Stimulated activated CD4-positive, alpha-beta T cell treated with anti-CD3 and anti-CD28 coated beads, Interleukin-2, amount 100 ng/mL, for 4 hours (primary cell): ENCODE data around the gene KCTD15.

Experiments used
- DNase-seq: peaks from one replicate; pipeline ENCODE4 v3.0.0-alpha.2; 2020; ENCODE audit warnings: low read depth

Gene KCTD15, protein sequence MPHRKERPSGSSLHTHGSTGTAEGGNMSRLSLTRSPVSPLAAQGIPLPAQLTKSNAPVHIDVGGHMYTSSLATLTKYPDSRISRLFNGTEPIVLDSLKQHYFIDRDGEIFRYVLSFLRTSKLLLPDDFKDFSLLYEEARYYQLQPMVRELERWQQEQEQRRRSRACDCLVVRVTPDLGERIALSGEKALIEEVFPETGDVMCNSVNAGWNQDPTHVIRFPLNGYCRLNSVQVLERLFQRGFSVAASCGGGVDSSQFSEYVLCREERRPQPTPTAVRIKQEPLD

DNA sequence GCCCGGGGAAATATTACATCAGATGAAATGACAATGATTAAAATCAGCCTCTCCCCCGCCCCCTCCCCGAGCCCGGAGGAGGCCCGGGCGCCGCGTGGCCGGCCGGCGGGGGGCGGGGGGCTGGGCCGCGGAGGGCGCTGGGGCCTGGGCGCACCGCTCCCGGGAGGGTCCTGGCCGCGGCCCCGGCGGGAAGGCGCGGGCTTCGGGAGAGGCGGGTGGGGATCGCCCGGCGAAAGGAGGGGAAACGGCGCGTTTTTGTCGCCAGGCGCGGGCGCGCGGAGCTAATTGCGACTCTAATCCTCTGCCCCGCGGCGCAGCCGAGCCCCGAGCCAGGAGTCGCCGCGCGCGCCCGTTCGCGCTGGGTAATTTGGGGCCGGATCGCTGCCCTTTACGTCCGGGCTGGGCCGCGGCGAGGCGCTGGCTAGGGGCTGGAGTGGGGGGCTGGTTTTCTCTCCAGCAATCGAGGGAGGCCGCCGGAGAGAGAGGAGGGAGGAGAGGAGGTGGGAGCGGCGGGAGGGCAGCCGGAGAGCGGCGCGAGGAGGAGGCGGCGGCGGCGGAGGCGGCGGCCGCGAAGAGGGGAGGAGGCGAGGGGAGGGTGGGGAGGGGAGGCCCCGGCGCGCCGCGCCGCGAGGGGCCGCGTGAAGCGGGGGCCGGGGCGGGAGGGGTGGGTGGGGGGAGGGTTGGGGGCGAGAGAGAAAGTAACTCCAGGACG is at the start of gene KCTD15:
Gene KCTD15 (plus strand): TSS at position 707 of the 712 bp plus-strand sequence. CDS start 3,585 bp downstream, outside the sequence.
- no peak for DNase-seq

DNA sequence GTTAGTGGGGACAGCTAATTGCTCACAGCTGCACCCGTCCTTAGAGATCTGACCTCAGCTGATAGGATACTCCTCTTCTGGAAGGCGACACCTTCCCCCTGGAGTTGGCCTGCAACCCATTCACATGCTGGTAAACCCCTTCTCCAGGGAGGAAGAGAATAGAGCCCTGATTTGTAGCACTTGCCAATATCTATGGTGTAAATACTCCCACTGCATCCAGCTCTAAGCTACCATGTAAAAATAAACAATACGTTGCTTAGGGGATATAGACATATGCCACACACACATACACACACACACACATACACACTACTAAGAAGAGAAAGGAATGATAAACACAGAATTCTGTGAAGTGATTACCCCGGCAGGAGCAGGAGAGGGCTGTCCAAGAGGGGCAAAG is 49.4 kb upstream of the KCTD15 start:
- DNase-seq = no peak

DNA sequence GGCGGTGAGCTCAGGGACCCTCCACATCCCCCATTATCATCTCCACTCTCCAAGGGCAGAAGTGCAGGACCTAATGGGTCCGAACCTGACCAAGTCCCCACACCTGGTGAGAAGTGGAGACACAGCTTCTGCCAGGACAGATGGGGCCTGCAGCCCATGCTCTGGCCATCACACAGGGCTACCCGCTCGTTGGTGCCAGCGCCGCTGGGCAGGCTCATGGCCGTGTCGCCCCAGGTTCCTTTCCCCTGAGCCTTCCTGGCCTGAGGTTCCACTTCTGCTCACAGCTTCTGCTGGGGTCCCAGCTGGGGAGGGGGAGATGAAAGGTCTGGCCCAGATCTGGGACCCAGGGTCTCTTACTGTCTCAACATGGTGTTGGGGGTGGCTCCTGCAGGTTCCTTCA is 48.4 kb upstream of the KCTD15 start:
- DNase-seq = no peak

DNA sequence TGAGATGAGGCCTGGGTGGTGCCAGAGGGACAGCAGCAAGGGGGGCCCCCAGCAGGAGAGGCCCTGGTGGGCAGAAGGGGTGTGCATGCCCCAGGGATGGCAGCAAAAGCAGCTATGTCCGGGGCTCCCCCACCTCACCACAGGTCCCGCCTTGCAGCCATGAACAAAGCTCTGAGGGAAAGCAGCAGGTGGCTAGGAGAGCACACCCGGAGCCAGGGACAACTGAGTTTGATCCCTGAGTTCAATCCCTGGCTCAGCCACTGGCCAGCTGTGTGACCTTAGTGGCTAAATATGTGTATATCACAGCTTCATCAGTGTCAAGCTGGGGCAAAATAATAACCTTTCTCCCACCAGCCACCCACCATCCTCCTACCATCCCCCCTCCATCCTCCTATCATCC is 47.7 kb upstream of the KCTD15 start:
- no peak for DNase-seq

DNA sequence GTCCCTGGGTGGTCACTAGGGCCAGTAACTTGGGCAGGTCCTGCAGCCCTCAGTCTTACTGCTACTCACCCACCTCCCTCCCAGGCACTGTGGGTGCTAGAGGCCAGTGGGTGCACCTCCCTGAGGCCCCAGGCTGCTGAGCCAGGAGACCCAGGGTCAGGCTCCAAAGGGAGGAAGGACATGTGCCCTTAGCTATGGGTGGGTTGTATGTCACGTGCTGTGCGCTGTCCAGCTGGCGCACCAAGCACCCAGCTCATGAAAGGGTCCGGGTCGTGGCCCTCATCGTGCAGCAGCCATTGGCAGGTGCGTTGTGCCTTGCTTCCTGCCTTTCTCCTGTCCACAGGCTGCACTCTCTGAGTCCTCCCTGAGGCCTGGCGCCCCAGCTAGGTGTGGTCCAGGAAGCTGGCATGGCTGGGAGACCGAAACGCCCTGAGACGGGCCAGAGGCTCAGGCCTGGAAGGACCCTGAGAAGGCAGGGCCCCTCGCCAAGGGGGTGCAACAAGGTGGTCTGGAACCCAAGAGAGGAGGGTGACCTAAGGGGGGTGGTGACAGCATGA is 47.0 kb upstream of the KCTD15 start:
- no peak for DNase-seq

DNA sequence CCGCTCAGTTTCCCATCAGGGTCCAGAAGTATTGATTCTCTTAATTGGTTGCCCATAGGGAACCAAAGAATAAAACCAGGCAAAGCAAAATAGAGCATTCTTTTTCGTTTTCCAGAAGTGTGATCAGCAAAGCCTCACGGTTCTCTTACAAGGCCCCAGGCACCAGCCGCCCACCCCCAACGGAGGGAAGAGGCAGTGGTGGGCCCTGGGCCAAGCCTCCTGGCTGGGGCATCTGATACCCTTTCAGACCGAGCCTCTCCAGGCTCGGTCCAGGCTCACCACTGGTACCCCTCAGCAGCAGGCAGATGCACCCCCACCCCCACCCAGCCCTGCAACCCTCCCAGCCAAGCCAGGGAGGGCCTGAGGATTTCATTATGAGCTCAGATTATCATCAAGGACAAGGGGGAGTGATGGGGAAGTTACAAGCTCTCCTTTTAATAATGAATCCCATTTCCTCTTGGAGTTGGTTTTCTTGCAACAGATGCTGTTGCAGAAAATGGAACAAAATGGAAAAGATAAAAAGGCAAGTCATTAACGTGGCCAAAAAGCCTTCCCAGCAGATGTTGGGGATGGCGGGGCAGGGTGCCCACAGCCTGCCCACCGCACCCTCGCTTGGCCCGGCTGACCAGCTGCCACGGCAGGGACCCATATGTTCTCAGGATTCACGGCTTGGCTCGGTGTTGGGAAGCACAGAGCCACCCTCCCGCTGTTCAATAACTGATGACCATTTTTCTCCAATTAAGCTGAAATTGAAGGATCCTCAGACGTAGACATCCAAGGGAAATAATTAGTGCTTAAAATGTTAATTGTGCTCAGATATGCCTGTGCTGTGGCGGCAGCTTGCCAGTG is 45.9 kb upstream of the KCTD15 start:
- DNase-seq = no peak

DNA sequence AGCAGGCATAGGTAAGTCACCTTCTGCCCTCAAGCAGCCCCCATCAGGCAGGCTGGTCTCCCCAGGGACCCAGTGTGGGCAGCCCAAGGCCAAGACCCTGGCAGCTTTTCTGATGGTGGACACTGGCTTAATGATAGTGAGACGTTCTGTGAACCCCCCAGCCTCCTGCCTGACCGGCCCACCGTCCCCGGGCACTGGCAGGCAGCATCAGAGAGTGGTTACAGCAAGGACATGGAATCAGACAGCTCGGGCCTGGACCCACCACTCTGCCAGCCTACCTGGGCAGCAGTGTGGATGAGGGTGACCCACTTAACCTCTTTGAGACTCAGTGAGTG is 45.3 kb upstream of the KCTD15 start:
- no peak for DNase-seq

DNA sequence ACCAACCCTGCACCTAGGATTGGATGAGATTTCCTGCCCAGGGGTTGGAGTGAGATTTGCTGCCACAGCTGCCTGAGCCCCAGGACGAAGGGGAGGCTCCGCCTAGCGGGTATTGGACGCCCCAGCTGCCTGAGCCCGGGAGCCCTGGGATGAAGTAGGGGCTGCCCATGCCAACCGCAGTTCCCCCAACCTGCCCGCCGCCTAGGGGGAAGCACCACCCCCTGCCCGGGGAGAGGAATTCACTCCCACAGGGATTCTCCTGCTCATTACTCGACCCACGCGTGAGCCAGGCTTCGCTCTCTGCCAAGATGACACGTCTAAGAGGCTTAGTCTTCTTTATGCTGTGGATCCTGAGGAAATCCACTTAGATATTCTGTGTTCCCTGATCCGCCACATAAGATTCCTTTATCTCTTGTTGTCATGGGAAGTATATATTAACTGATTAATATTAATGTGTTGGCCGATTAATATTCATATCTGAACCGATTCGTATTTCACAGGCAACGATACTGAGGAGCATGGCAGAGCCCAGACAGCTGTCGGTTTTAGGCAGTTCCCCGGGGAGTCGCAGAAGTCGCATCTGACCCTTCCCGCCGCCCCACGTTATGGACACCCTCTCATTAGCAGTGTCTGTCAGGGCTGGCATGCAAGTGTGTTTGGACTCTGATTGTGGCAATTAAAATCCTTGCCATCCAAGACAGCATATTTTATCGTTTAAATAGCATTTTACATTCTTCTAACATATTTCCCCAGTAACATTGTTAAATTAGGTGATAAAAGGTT is 44.5 kb upstream of the KCTD15 start:
- DNase-seq = no peak

DNA sequence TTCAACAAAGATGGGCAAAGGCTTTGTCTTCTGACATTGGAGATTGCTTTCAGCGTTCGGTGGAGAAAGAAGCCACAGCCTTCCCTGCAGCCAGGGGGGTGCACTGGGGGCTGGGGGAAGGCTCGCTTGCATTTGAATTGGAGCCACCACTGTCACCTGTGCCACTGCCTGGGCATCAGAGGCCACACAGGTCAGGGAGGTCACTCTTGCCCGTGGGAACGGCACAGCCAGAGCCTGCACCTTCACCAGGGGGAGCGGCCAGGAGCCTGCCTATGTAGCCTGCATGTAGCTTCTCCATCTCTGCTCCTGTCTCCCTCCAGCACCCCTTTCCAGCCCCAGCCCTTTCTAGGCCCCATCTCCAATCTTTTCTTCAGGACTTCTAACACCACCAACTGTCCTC is 43.7 kb upstream of the KCTD15 start:
- DNase-seq = no peak

DNA sequence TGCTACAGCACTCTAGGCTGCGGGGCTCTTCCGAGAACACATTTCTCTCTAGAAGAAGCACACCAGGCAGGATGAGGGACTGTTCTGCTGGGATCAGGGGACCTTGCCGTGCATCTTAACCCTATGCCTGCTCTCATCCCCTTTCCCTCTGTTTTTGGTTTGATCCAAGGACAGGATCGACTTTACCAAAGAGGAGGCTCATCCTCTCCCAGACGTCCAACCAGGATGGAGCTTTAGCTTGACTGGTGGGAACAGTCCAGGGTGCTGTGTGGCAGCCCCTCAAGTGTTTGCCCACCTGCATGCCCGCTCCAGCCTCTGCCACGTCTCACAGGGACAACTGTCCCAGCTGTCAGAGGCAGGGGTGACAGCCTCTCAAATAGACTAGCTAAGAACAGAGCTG is 42.3 kb upstream of the KCTD15 start:
- no peak for DNase-seq

DNA sequence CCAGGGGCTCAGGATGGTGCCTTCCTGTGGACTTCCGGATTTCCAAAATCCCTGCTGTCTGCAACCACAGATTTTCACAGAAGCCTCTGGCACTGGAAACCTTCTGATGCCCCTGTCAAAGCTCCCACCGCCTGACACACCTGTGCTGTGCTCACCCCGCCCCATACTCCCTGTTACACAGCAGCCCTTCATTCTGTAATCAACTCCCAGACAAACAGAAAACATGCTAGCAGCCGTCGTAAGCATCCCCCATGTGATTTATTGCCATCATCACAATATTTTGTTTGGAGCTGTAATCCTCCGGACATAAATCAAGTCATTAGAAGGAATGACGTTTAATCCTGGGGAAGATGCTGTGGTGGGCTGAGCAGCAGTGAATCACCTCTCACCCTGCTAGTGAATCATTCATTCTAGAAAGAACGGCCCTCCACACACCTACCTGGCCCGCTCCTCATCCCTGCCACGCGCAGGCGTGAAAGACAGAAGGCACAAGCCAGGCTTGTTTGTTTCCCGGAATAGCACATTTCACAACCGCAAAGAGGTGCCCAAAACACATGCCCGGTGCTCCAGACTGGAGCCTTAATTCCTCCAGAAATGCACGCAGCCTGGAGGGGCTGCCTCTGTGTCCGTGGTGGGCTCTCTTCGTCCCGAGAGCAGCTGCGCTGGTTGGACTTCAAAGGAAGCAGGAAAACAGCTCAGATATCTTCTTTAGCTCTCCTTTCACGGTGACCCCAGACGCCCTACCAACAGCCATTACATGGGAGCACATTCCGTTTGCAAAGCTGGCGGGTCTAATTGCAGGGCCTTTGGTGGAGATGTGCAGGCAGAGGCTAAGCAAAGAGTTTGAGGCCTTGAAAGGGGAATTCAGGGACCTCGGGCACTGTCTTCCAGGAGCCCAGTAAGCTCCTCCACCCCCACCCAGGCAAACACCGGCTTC is 41.3 kb upstream of the KCTD15 start:
- no peak for DNase-seq

DNA sequence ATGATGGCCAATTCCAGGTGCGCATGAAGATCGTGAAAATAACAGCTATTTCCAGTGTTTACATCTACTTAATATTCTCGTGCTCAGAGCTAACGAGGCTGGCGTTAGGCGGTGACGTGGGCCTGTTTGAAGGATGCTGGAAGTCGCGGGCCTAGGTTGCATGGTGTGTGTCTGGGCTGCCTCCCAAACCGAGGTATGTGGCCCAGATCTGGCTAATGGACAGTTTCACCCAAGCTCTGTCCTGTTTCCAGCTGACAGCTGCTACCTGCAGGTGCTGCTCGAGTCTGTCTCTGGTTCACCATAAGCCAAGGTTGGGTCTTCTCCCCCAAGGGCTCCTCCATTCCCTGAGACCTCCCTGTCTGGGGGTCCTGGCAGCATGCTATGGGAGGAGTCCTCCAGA is 40.5 kb upstream of the KCTD15 start:
- no peak for DNase-seq

DNA sequence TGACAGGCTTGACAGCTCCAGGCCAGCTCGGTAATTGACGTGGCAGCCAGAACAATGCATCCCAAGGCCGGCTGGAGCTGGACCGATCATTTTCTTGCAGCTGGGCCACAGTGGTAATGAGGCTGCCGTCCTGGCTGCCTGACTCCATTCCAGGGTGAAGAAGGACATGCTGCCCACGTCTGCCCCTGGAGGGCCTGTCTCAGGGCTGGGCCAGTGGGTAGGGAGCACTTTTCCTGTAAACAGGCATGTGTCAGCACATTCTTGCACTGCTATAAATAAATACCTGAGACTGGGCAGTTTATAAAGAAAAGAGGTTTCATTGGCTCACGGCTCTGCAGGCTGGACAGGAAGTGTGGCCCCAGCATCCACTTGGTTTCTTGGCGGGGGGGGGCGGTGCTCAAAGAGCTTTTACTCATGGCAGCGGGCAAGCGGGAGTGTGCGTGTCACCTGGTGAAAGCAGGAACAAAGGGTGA is 38.1 kb upstream of the KCTD15 start:
- DNase-seq = no peak

DNA sequence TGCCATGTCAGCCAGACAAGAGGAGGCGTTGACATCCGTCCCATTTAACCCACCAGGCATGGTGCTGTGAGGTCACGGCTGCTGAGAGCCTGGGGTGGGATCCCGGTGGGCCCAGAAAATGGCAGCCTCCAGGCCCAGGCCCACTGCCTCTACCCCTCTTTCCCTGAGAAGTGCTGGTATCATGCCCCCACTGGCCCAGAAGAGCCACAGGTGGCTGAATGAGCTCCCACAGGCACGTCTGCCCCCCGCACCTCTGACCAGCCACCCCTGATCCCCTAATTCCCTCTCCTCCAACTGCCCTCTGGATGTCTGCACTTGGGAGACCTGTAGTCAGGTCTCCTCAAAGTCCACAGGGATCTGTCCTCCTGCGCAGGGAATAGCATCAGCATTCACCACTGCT is 37.3 kb upstream of the KCTD15 start:
- DNase-seq = no peak

DNA sequence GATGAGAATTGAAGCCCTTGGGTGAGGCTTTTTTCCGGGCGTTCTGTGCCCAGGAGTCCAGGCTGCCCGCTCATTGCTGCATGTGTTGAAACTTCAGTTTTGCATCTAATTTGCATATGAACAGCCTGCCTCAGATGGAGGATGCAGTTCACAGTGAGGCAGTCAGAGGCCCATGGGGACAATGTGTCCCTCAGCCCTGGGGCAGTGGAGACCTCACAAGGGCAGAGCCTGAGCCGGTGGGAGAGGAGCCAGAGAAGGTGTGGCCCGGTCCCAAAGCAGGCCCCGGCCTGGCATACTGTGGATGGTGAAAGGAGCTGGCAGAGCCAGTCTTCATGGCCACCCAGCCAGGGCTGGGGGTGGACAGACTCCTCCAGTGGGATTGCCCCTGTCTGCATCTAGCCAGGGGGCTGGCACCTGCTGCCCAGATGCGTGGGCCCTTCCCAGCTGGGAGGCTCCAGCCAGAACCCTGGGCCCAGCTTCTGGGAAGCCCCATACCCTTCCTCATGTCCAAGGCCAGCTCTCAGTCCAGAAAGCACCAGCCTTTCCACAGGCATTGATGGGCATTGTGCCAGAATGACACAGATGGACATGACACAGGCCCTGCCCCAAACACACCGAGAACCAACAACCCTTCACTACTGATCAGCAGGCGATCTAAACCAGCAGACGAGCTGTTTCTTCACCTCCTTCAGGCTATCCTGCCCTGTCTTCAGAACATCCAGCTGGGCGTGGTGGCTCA is 32.9 kb upstream of the KCTD15 start:
- DNase-seq = no peak

DNA sequence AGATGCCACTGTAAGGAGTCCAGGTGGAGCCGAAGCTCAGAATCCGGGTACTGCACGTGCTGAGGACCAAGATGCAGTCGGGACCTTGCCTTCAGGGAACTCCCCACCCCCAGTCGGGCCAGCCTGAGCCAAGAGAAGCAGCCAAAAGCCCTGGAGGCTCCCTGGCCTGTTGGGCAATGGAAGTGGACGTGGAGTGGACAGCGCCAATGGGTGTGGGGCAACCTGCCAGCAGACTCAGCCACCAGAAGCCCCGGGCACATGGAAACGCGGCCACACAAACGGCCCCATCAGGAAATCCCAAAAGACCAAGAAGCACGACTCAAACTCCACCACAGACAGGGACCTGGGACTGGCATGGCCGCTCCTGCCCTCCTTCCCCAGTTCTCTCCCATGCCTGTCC is 30.0 kb upstream of the KCTD15 start:
- no peak for DNase-seq

DNA sequence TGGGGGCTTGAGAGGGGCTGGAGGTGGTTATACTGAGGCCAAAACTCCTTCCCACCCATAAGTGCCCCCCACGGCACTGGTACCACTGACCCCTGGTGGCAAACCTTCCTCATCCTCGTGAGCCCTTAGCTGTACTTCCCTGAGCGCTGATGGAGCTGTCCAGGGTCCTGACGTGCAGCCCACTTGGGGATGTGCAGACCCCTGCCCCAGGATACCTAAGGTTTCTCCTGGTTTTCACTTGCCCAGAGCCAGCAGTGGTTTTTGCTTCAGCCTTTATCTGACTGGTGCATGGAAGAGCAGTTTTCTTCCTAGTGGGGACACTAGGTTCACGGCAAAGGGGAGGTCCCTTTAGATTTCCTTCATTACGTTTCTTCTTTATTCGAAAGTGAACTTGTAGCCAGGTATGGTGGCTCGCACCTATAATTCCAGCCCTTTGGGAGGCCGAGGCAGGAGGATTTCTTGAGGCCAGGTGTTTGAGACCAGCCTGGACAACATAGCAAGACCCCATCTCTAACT is 28.7 kb upstream of the KCTD15 start:
- DNase-seq = no peak

DNA sequence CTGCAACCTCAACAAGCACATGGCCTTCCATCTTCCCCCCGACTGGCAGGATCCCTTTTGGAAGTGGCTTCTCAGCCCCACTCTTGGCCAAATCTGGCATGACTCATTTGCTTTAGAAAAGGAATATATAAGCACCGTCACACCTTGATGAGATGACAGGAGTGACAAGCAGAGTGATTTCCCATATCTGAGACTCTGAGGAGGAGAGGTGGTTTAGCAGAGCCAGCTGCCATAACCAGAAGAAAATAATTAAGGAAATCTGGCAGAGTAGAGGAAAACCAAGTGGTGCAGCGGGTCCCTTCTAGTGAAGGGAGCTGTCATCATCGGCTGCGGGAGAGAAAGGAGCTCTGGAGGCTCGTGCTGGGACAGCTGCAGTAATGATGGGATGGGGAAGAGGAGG is 27.5 kb upstream of the KCTD15 start:
- DNase-seq = no peak

DNA sequence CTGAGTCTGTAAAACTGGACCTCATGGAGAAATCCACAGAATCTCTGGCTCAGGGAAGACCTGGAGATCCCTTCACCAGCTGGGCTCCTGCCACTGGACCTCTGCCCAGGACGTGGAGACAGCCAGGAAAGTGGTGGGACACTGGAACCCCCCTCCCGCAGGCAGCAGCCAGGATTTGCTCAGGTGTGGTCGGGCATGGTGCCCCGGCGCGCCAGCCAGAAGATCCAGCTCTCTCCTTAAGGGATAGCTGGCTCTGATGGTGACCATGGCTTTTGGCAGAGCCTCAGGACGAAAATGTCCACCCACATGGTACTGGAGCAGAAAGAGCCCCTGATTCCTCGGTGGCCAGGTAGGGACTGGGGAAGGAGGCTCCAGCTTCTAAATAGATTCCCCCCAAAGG is 26.6 kb upstream of the KCTD15 start:
- DNase-seq = no peak
